Measurements from ENCODE around the gene SLC9A5. TPM values are rescaled to one million over a fixed set of nuclear protein-coding genes. Genes with fewer than 3 reads are reported as not detected.

The SLC9A5 gene
- total and polyA plus RNA-seq, 9 of the 15 experiments (the other 6 are each of a cell fraction or from before 2014, with no cell fraction given), result 0.06 to 3.1 (median 1.2) TPM

DNA sequence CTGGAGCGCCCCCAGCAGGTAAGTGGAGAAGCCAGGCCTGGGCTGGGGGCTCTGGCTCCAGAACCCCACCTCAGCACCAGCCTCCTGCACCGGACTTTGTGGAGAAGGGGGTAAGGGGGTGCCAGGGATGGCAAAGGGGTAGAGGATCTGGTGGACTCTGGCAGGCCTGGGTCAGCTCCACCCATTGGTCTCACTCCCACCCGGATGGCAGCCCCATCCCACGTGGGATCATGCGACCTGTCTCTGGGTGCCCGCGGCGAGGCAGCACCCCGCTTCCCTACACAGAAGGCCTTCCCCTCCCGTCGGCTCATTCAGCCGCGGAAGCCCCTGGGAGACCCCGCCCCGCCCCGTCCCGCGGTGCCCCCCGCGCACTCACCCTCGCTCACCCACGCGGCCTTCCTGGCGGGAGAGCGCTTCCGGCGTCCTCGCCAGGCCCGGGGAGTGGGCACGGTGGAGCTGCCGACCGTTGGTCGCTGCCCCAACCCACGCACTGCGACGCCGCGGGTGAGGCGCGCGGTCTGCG lies 30.1 kb downstream of the SLC9A5 start (continued):
- TF ChIP-seq, protein P1, sequence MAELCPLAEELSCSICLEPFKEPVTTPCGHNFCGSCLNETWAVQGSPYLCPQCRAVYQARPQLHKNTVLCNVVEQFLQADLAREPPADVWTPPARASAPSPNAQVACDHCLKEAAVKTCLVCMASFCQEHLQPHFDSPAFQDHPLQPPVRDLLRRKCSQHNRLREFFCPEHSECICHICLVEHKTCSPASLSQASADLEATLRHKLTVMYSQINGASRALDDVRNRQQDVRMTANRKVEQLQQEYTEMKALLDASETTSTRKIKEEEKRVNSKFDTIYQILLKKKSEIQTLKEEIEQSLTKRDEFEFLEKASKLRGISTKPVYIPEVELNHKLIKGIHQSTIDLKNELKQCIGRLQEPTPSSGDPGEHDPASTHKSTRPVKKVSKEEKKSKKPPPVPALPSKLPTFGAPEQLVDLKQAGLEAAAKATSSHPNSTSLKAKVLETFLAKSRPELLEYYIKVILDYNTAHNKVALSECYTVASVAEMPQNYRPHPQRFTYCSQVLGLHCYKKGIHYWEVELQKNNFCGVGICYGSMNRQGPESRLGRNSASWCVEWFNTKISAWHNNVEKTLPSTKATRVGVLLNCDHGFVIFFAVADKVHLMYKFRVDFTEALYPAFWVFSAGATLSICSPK (IDR thresholded peaks at IDR 0.05; ENCODE audit: borderline replicate concordance), result no peak
- TF ChIP-seq MTA2 (IDR thresholded peaks at IDR 0.05; ENCODE audit: low read depth), result no peak
- no peak for TF ChIP-seq HDGF (IDR thresholded peaks at IDR 0.05)
- no peak for TF ChIP-seq ZNF586 (CRISPR knock-in tag; conservative IDR thresholded peaks at IDR 0.05)
- no peak for TF ChIP-seq MBD2 (IDR thresholded peaks at IDR 0.05; ENCODE audit: borderline replicate concordance, low read depth)
- peak; percentile 45; the same call in 1 of the 2 replicates for TF ChIP-seq DEAF1 (CRISPR knock-in tag; IDR thresholded peaks at IDR 0.05)
- TF ChIP-seq ZNF644 (tag; IDR thresholded peaks at IDR 0.05; ENCODE audit: low read depth), result no peak
- no peak for TF ChIP-seq ZNF311 (CRISPR knock-in tag; IDR thresholded peaks at IDR 0.05)
- TF ChIP-seq CBX8 (IDR thresholded peaks at IDR 0.05; ENCODE audit: borderline replicate concordance, extremely low read depth, low read depth, low read length, poor library complexity, severe bottlenecking), result no peak
- TF ChIP-seq ZNF165 (CRISPR knock-in tag; IDR thresholded peaks at IDR 0.05; ENCODE audit: borderline replicate concordance), result no peak
- TF ChIP-seq ESRRB (CRISPR knock-in tag; IDR thresholded peaks at IDR 0.05; ENCODE audit: borderline replicate concordance), result no peak
- 0 out of 4 replicates have a peak, but pooled peaks of 1 of the 2 experiments have one; percentile 21 for TF ChIP-seq TBL1XR1 (IDR thresholded peaks at IDR 0.05; ENCODE audit: low read length in 2 of 2)
- TF ChIP-seq U2AF2 (optimal IDR thresholded peaks at IDR 0.05; ENCODE audit: low read depth, low read length), result no peak
- TF ChIP-seq SRF (CRISPR knock-in tag; IDR thresholded peaks at IDR 0.05), result no peak
- no peak for TF ChIP-seq ZNF79 (CRISPR knock-in tag; IDR thresholded peaks at IDR 0.05; ENCODE audit: low read depth)
- TF ChIP-seq ILK (tag; IDR thresholded peaks at IDR 0.05; ENCODE audit: borderline replicate concordance, low read depth), result no peak
- no peak for TF ChIP-seq RERE (CRISPR knock-in tag; IDR thresholded peaks at IDR 0.05; ENCODE audit: borderline replicate concordance)
- no peak for TF ChIP-seq ZNF12 (CRISPR knock-in tag; IDR thresholded peaks at IDR 0.05)
- TF ChIP-seq TAF9B (IDR thresholded peaks at IDR 0.05; ENCODE audit: partially characterized antibody), result no peak
- 0 out of 2 replicates have a peak, but pooled peaks have one; percentile 10 for TF ChIP-seq ADNP (tag; IDR thresholded peaks at IDR 0.05)

Measured in K562 (cell line).